GM18526 (cell line): Measurements from ENCODE around the gene DPM2.
A peak's percentile ranks its signal among the peaks of the same experiment; 100 is the strongest.

Experiments
- POLR2A ChIP-seq: IDR thresholded peaks from 3 replicates; pipeline ENCODE4 v1.6.1; 2011; ENCODE audit not compliant: insufficient read length; ENCODE audit errors: extremely low read depth

Gene DPM2

GRCh38 chr9:127976498-127976897 is 38.8 kb upstream of the DPM2 start:
- TF ChIP-seq POLR2A: no peak

- no peak for TF ChIP-seq POLR2A
Observed at GRCh38 chr9:127975376-127976315, 38.0 kb upstream of the DPM2 start.

GRCh38 chr9:127974769-127975261 is 37.2 kb upstream of the DPM2 start:
- TF ChIP-seq POLR2A: no peak

- TF ChIP-seq POLR2A: no peak
Observed at GRCh38 chr9:127974001-127974768, 36.5 kb upstream of the DPM2 start.

DNA sequence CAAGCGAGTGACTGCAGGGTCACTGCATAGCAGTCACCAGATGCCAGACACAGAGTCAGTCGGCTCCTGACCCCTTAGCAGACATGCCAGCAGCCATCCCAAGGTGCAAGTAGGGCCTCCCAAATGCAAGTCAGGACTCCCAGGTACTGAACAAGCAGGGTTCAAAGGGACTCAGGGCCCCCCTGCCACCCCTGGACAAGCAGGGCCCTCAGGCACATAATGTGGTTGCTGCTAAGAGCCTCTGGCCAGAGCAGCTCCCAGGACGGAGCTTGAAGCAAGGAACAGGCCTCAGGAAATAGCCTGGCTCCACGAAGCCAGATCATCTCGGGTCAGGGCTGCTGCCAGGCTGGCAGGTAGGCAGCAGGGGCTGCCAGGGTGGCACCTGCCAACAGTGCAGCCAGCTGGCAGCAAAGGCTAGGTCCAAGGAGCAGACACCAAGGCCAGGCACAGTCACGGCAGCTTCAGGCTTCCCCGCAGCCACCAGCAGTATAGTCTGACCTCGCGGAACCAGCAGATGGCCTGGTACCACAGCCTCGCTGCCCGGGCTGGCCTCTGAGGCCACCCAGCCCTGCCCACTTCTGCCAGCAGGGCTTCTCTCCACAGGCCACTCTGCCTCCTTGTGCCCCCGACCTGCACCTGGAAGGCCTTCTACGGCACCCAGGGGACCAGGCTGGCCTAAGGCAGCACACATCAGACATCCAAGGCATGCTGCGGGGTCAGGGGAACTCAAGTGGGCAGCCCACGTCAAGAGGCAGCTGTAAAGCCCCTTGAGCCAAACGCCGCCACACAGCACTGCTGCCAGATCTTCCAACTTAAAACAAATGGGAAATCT is 35.7 kb upstream of the DPM2 start:
- TF ChIP-seq POLR2A: no peak

GRCh38 chr9:127972236-127972871 is 34.7 kb upstream of the DPM2 start:
- no peak for TF ChIP-seq POLR2A

GRCh38 chr9:127971357-127972235 is 33.9 kb upstream of the DPM2 start:
- TF ChIP-seq POLR2A: no peak

GRCh38 chr9:127970401-127971313 is 33.0 kb upstream of the DPM2 start:
- TF ChIP-seq POLR2A: peak; percentile 8

DNA sequence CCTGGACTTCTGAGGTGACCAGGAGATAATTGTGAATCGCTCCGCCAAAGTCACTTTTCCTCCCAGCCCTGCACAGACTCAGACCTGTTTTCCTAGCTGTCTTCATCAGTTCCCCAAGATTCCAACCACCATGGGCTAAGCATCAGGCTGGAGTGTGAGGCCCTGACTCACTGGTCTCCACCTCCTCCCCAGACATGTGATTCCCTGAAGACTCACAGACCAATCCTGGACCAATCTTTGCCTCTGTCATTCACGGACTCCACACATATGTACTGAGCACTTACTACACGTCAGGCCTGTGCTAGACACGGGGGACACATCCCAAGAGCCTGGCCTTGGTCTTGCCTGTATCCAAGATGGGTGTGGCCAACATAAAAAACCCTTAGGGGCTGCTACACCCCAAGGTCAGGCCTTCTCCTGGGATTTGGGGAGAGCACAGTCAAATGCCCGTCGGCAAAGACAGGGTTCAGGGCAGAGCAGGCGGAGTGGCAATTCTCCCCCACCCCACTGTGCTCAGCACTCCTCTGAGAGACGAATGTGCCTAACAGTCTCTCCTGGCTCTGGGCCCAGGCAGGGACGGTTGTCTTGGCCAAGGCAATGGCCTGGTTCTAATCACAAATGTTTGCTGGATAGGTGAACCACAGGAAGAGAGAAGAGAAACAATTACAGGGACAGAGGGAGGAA is 31.2 kb upstream of the DPM2 start:
- no peak for TF ChIP-seq POLR2A

GRCh38 chr9:127968042-127968441 is 30.4 kb upstream of the DPM2 start:
- no peak for TF ChIP-seq POLR2A

GRCh38 chr9:127967151-127967809 is 29.6 kb upstream of the DPM2 start:
- TF ChIP-seq POLR2A: no peak
